ENCODE measurements around the gene SLC19A2. TPM values are rescaled to one million over a fixed set of nuclear protein-coding genes. Genes with fewer than 3 reads are reported as not detected.

The SLC19A2 gene
- total RNA-seq, 4 donors from 2014 or later: 2.8 to 20.2 (median 14.9) TPM

- intact Hi-C loops (cut with DNase I; ENCODE audit: low total_unique reads): no loop called here
- in situ Hi-C loops (cut with MboI; ENCODE audit: low pct_ligation_motif_present in 1 of 4, low pct_unique_long_range_greater_than_20kb in 1 of 4, low sequenced_read_pairs in 3 of 4): loop anchor here in 1 of 4 donors (10.0 kb wide), 1 partner anchor 57 kb away; no protein-coding TSS in a partner anchor
Observed at GRCh38 chr1:169488157-169488556, 2.4 kb upstream of the SLC19A2 start.

GRCh38 chr1:169487561-169487960, 1.8 kb upstream of the SLC19A2 start:
- H3K9me3 ChIP-seq: no peaks in the 10 kb centered on the region
- peak overlapping the region; percentile 97 to 99 (median 98) for H3K27ac ChIP-seq
- no peaks in the 10 kb centered on the region for H3K27me3 ChIP-seq
- intact Hi-C loops (cut with DNase I; ENCODE audit: low total_unique reads) (no loop called here), in situ Hi-C loops (cut with MboI; ENCODE audit: low pct_ligation_motif_present in 1 of 4, low pct_unique_long_range_greater_than_20kb in 1 of 4, low sequenced_read_pairs in 3 of 4) (loop anchor here in 1 of 4 donors (10.0 kb wide), 1 partner anchor 57 kb away; no protein-coding TSS in a partner anchor)
- 91% methylated on average over 4 to 16 of the region's 16 CpGs for WGBS, 2 donors (ENCODE audit: low coverage in 1 of 2)
- DNase-seq: no peak
- H3K4me1 ChIP-seq: peaks cover 0 to 37% (median 24%) of the 10 kb centered on the region in 4 donors
- no peak overlapping the region for H3K4me3 ChIP-seq
- no peak for TF ChIP-seq EP300 (IDR thresholded peaks at IDR 0.05; ENCODE audit: low read depth)
- no peak for TF ChIP-seq CTCF (IDR thresholded peaks at IDR 0.05)
- no peak for TF ChIP-seq POLR2AphosphoS5 (IDR thresholded peaks at IDR 0.05)
- no peak for TF ChIP-seq POLR2A (IDR thresholded peaks at IDR 0.05)
- no peaks in the 10 kb centered on the region for H3K36me3 ChIP-seq

More at GRCh38 chr1:169488157-169488556, 2.4 kb upstream of the SLC19A2 start:
- no peaks in the 10 kb centered on the region for H3K9me3 ChIP-seq
- H3K27me3 ChIP-seq: no peaks in the 10 kb centered on the region
- 76 to 80% methylated on average over 3 to 4 of the region's 4 CpGs for WGBS, 2 donors (ENCODE audit: low coverage in 1 of 2)
- DNase-seq: no peak
- H3K27ac ChIP-seq: peak overlapping the region in 1 of 4 donors; percentile 97
- H3K36me3 ChIP-seq: no peaks in the 10 kb centered on the region
- TF ChIP-seq POLR2AphosphoS5 (IDR thresholded peaks at IDR 0.05): no peak
- TF ChIP-seq POLR2A (IDR thresholded peaks at IDR 0.05): no peak
- no peak for TF ChIP-seq EP300 (IDR thresholded peaks at IDR 0.05; ENCODE audit: low read depth)
- TF ChIP-seq CTCF (IDR thresholded peaks at IDR 0.05): no peak
- peaks cover 0 to 33% (median 24%) of the 10 kb centered on the region in 4 donors for H3K4me1 ChIP-seq
- no peak overlapping the region for H3K4me3 ChIP-seq

- Histone ChIP-seq H3K36me3 (no peaks in the 10 kb centered on the region), H3K9me3 (no peaks in the 10 kb centered on the region), H3K27me3 (no peaks in the 10 kb centered on the region), H3K4me1 (peaks cover 0 to 37% (median 24%) of the 10 kb centered on the region in 4 donors), H3K4me3 (peak overlapping the region in 2 of 4 donors; percentile 87 to 97), H3K27ac (peak overlapping the region; percentile 97 to 99 (median 98))
- TF ChIP-seq POLR2AphosphoS5 (IDR thresholded peaks at IDR 0.05) (no peak), CTCF (IDR thresholded peaks at IDR 0.05) (no peak)
- intact Hi-C loops (cut with DNase I; ENCODE audit: low total_unique reads) (no loop called here), in situ Hi-C loops (cut with MboI; ENCODE audit: low pct_ligation_motif_present in 1 of 4, low pct_unique_long_range_greater_than_20kb in 1 of 4, low sequenced_read_pairs in 3 of 4) (loop anchor here in 1 of 4 donors (10.0 kb wide), 1 partner anchor 58 kb away; no protein-coding TSS in a partner anchor)
- 62 to 68% methylated on average over 5 of the region's 5 CpGs for WGBS, 2 donors (ENCODE audit: low coverage in 1 of 2)
- no peak for DNase-seq
Observed at GRCh38 chr1:169487133-169487532, 1.4 kb upstream of the SLC19A2 start.

- Histone ChIP-seq H3K27me3 (no peaks in the 10 kb centered on the region), H3K36me3 (no peaks in the 10 kb centered on the region), H3K4me3 (peak overlapping the region; percentile 1 to 97 (median 78)), H3K9me3 (no peaks in the 10 kb centered on the region), H3K27ac (peak overlapping the region; percentile 97 to 99 (median 98)), H3K4me1 (peaks cover 0 to 37% (median 24%) of the 10 kb centered on the region in 4 donors)
- in situ Hi-C loops (cut with MboI; ENCODE audit: low pct_ligation_motif_present in 1 of 4, low pct_unique_long_range_greater_than_20kb in 1 of 4, low sequenced_read_pairs in 3 of 4) (loop anchor here in 1 of 4 donors (10.0 kb wide), 1 partner anchor 58 kb away; no protein-coding TSS in a partner anchor), intact Hi-C loops (cut with DNase I; ENCODE audit: low total_unique reads) (no loop called here)
- TF ChIP-seq EP300 (IDR thresholded peaks at IDR 0.05; ENCODE audit: low read depth) (no peak), POLR2AphosphoS5 (IDR thresholded peaks at IDR 0.05) (no peak), POLR2A (IDR thresholded peaks at IDR 0.05) (no peak), CTCF (IDR thresholded peaks at IDR 0.05) (no peak)
- no peak for DNase-seq
- 5 to 12% methylated on average over 6 to 14 of the region's 14 CpGs for WGBS, 2 donors (ENCODE audit: low coverage in 1 of 2)
Observed at GRCh38 chr1:169486281-169487051, 722 bp upstream of the SLC19A2 start.
